Measurements from ENCODE around the gene ASCL3.
"Not testable (repeated sequence)": the region's sequence is repeated elsewhere in the genome, so short reads cannot be mapped to it uniquely, and the experiment has no call there.

ASCL3 gene

GRCh38 chr11:8910649-8911026 lies 32.2 kb downstream of the ASCL3 start:
- DNase-seq, result no peak

GRCh38 chr11:8908099-8908498 lies 34.7 kb downstream of the ASCL3 start:
- DNase-seq, result no peak

GRCh38 chr11:8907116-8907515 lies 35.7 kb downstream of the ASCL3 start:
- no peak for DNase-seq

- DNase-seq, result no peak
Measured at GRCh38 chr11:8905528-8906165, 37.2 kb downstream of the ASCL3 start.

GRCh38 chr11:8899119-8899753 lies 43.6 kb downstream of the ASCL3 start:
- no peak for DNase-seq

GRCh38 chr11:8891185-8891584 lies 51.6 kb downstream of the ASCL3 start:
- not testable (repeated sequence) for DNase-seq
